OCI-LY1 (cell line): ENCODE results near the gene SRP72.

Experiments used
- CTCF ChIP-seq: fragments of 200-600 bp; sonication (generic), shearing (Covaris generic); IDR thresholded peaks from 2 replicates; pipeline ENCODE4 v1.5.1; 2017; ENCODE audit warnings: mild to moderate bottlenecking, antibody characterized with exemption, low read length, moderate library complexity, mixed read lengths
- EZH2 ChIP-seq: fragments of 200-600 bp; sonication (generic), shearing (Covaris generic); IDR thresholded peaks from 2 replicates; pipeline ENCODE4 v1.8.0; 2017; ENCODE audit warnings: borderline replicate concordance, mixed run types, mild to moderate bottlenecking, antibody characterized with exemption, low read length, moderate library complexity, mixed read lengths

DNA sequence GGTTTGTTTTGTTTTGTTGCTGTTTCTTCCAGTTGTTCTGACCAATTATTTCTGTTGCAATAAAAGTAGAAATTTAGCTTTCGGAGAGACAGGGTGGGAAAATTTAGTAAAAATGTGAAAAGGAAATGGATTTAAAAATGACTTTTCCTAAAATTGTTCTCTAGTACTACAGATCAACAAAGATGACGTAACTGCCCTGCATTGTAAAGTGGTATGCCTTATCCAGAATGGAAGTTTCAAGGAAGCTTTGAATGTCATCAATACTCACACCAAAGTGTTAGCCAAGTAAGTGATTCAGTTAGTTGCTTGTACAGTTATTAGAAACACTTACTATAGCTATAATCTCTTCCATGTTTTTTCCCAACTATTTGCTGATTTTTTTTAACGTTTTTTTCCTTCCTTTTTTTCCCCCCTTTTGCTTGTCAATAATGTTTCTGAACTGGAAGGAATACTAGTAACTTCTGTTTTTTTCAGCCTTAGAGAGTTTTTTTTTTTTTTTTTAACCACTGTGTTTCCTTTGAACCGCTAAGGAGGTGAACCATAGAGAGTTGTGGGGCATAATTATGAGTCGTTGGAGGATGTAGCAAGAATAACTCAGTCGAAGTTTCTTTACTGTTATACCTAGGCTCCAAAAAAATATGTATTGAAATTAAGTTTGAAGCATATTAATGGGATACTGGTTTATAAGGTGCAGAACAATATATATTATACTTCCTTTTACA lies 2.2 kb downstream of the SRP72 start:
- TF ChIP-seq CTCF (no peak), EZH2 (no peak)
